Neuronal stem cell (in vitro differentiated cells): ENCODE data around the gene CDC42EP4.

Experiments
- DNase-seq: peaks from one replicate; pipeline ENCODE4 v3.0.0-alpha.2; 2013; ENCODE audit warnings: low spot score
- H2AFZ ChIP-seq: one replicate; pipeline ENCODE4 v1.6.1; 2013; ENCODE audit warnings: mild to moderate bottlenecking, low read length, inconsistent platforms
- H2AK5ac ChIP-seq: 2 replicates; pipeline ENCODE4 v1.6.1; 2013; ENCODE audit warnings: low read depth, mild to moderate bottlenecking, inconsistent platforms, low read length, moderate library complexity, mixed read lengths
- H2BK120ac ChIP-seq: 2 replicates; pipeline ENCODE4 v1.6.1; 2013; ENCODE audit warnings: low read depth, mild to moderate bottlenecking, inconsistent platforms, low read length, moderate library complexity, mixed read lengths
- H2BK12ac ChIP-seq: one replicate; pipeline ENCODE4 v1.6.1; 2013; ENCODE audit warnings: low read length, inconsistent platforms
- H2BK15ac ChIP-seq: 2 replicates; pipeline ENCODE4 v1.6.1; 2013; ENCODE audit warnings: mild to moderate bottlenecking, low read length, inconsistent platforms, mixed read lengths
- H2BK5ac ChIP-seq: one replicate; pipeline ENCODE4 v1.6.1; 2013; ENCODE audit warnings: inconsistent platforms, mild to moderate bottlenecking, low read length, moderate library complexity
- H3K14ac ChIP-seq: one replicate; pipeline ENCODE4 v1.6.1; 2013; ENCODE audit warnings: low read length, inconsistent platforms
- H3K18ac ChIP-seq: 2 replicates; pipeline ENCODE4 v1.6.1; 2013; ENCODE audit warnings: low read length, inconsistent platforms
- H3K23ac ChIP-seq: 2 replicates; pipeline ENCODE4 v1.6.1; 2013; ENCODE audit warnings: low read depth, mild to moderate bottlenecking, mixed read lengths, low read length, inconsistent platforms; ENCODE audit not compliant: poor library complexity
- H3K27ac ChIP-seq: replicated peaks from 3 replicates; pipeline ENCODE4 v1.5.1; 2013; ENCODE audit warnings: low read length, inconsistent platforms
- H3K27me3 ChIP-seq, 3 experiments: 2 replicates each; pipeline ENCODE4 v1.6.1; 2013; ENCODE audit warnings: low read length in 3 of 3, mild to moderate bottlenecking in 2 of 3, inconsistent platforms in 1 of 3, low read depth in 1 of 3, mixed read lengths in 1 of 3, moderate library complexity in 1 of 3; ENCODE audit not compliant: control insufficient read depth in 3 of 3, insufficient read depth in 3 of 3
- H3K36me3 ChIP-seq, 2 donors: replicated peaks in 1 of 2; 2 replicates each; pipeline ENCODE4 v1.6.1; 2013; ENCODE audit warnings: low read length in 2 of 2; ENCODE audit not compliant: control insufficient read depth in 2 of 2, insufficient read depth in 2 of 2
- H3K4ac ChIP-seq: 2 replicates; pipeline ENCODE4 v1.6.1; 2013; ENCODE audit warnings: inconsistent platforms, mild to moderate bottlenecking, low read length, moderate library complexity
- H3K4me1 ChIP-seq, 2 donors: 1 replicate in 1 of 2; 2 replicates in 1 of 2; pipeline ENCODE4 v1.6.1; 2013; ENCODE audit warnings: low read length in 2 of 2, low read depth in 1 of 2; ENCODE audit not compliant: control insufficient read depth in 2 of 2, insufficient read depth in 1 of 2
- H3K4me2 ChIP-seq: one replicate; pipeline ENCODE4 v1.6.1; 2013; ENCODE audit warnings: mild to moderate bottlenecking, low read length, inconsistent platforms; ENCODE audit not compliant: insufficient read depth, poor library complexity, severe bottlenecking
- H3K4me3 ChIP-seq, 2 donors: 2 replicates each; pipeline ENCODE4 v1.5.1; 2013; ENCODE audit warnings: low read length in 2 of 2, mild to moderate bottlenecking in 2 of 2, inconsistent platforms in 1 of 2, moderate library complexity in 1 of 2
- H3K79me1 ChIP-seq: one replicate; pipeline ENCODE4 v1.6.1; 2013; ENCODE audit warnings: low read depth, mild to moderate bottlenecking, inconsistent platforms, low read length, moderate library complexity
- H3K9ac ChIP-seq: one replicate; pipeline ENCODE4 v1.6.1; 2013; ENCODE audit warnings: mild to moderate bottlenecking, low read depth, low read length, inconsistent platforms; ENCODE audit not compliant: poor library complexity
- H3K9me3 ChIP-seq, 2 donors: replicated peaks in 1 of 2; 2 replicates each; pipeline versions ENCODE3 to v1.6.1; 2013; ENCODE audit warnings: low read length in 2 of 2, mild to moderate bottlenecking in 2 of 2, inconsistent platforms in 1 of 2, low read depth in 1 of 2, mixed read lengths in 1 of 2, moderate library complexity in 1 of 2; ENCODE audit not compliant: control insufficient read depth in 2 of 2, insufficient read depth in 1 of 2
- H4K8ac ChIP-seq: one replicate; pipeline ENCODE4 v1.6.1; 2013; ENCODE audit warnings: low read depth, mild to moderate bottlenecking, inconsistent platforms, low read length, moderate library complexity
- H4K91ac ChIP-seq: one replicate; pipeline ENCODE4 v1.6.1; 2013; ENCODE audit warnings: low read length, low read depth, mild to moderate bottlenecking, inconsistent platforms; ENCODE audit not compliant: poor library complexity
- WGBS, 2 donors: extraction: QIAGEN DNeasy Blood & Tissue Kit; methylation state at CpG; one replicate each; pipeline ENCODE4 v1.1.7; 2013; ENCODE audit warnings: missing lambda C conversion rate in 2 of 2, mixed read lengths in 1 of 2; ENCODE audit not compliant: insufficient read length in 2 of 2, insufficient replicate concordance in 1 of 2; ENCODE audit errors: extremely low coverage in 2 of 2; 5-methylcytosine and 5-hydroxymethylcytosine counted together

The CDC42EP4 gene

GRCh38 chr17:73267648-73268537 is 43.9 kb downstream of the CDC42EP4 start:
- H2BK12ac ChIP-seq = no peak overlapping the region
- H3K4ac ChIP-seq = no peak overlapping the region
- H3K18ac ChIP-seq = peak overlapping the region; percentile 82
- H2BK15ac ChIP-seq = peak overlapping the region; percentile 92
- no peaks in the 10 kb centered on the region for H3K79me1 ChIP-seq
- no peak overlapping the region for H4K8ac ChIP-seq
- H3K27me3 ChIP-seq = no peaks in the 10 kb centered on the region
- peak overlapping the region; percentile 43 for H2BK5ac ChIP-seq
- no peak overlapping the region for H4K91ac ChIP-seq
- no peak overlapping the region for H3K4me3 ChIP-seq
- peaks cover 13 to 15% of the 10 kb centered on the region in 2 donors for H3K4me1 ChIP-seq
- no peak overlapping the region for H3K23ac ChIP-seq
- H3K9ac ChIP-seq = no peak overlapping the region
- no peak for DNase-seq
- peaks cover 0 to 3% of the 10 kb centered on the region in 2 donors for H3K9me3 ChIP-seq
- WGBS, 2 donors = no CpG with 5 or more reads among the region's 11 CpGs
- H2BK120ac ChIP-seq = no peak overlapping the region
- H3K4me2 ChIP-seq = no peak overlapping the region
- no peak overlapping the region for H2AFZ ChIP-seq
- peak overlapping the region; percentile 90 for H2AK5ac ChIP-seq
- H3K27ac ChIP-seq = no peak overlapping the region
- no peak overlapping the region for H3K14ac ChIP-seq
- no peaks in the 10 kb centered on the region for H3K36me3 ChIP-seq

- no peak overlapping the region for H3K9ac ChIP-seq
- no peak overlapping the region for H3K14ac ChIP-seq
- H4K91ac ChIP-seq = no peak overlapping the region
- H3K27me3 ChIP-seq = no peaks in the 10 kb centered on the region
- no peak overlapping the region for H2BK12ac ChIP-seq
- no peak overlapping the region for H3K4me2 ChIP-seq
- H3K4ac ChIP-seq = no peak overlapping the region
- H3K18ac ChIP-seq = peak overlapping the region; percentile 49
- no CpG with 5 or more reads among the region's 11 CpGs for WGBS, 2 donors
- no peaks in the 10 kb centered on the region for H3K79me1 ChIP-seq
- peaks cover 24% of the 10 kb centered on the region in 2 donors for H3K4me1 ChIP-seq
- H4K8ac ChIP-seq = no peak overlapping the region
- no peak overlapping the region for H2AK5ac ChIP-seq
- no peak overlapping the region for H3K4me3 ChIP-seq
- H3K36me3 ChIP-seq = no peaks in the 10 kb centered on the region
- H3K27ac ChIP-seq = no peak overlapping the region
- no peak overlapping the region for H3K23ac ChIP-seq
- H2BK5ac ChIP-seq = no peak overlapping the region
- H2BK15ac ChIP-seq = no peak overlapping the region
- H3K9me3 ChIP-seq = peaks cover 0 to 3% of the 10 kb centered on the region in 2 donors
- H2BK120ac ChIP-seq = no peak overlapping the region
- H2AFZ ChIP-seq = no peak overlapping the region
- no peak for DNase-seq
These were observed 45.0 kb downstream of the CDC42EP4 start for GRCh38 chr17:73266796-73267195.

- Histone ChIP-seq H2BK15ac (no peak overlapping the region), H2BK5ac (no peak overlapping the region), H3K23ac (no peak overlapping the region), H3K79me1 (no peaks in the 10 kb centered on the region), H3K18ac (no peak overlapping the region), H2AFZ (no peak overlapping the region), H3K4me1 (peaks cover 27% of the 10 kb centered on the region in 2 donors), H4K91ac (no peak overlapping the region), H4K8ac (no peak overlapping the region), H3K36me3 (no peaks in the 10 kb centered on the region), H2AK5ac (peak overlapping the region; percentile 42), H3K4ac (no peak overlapping the region), H3K9ac (no peak overlapping the region), H3K9me3 (peaks cover 0 to 3% of the 10 kb centered on the region in 2 donors), H3K14ac (no peak overlapping the region), H3K4me2 (no peak overlapping the region), H3K27me3 (no peaks in the 10 kb centered on the region), H3K4me3 (no peak overlapping the region), H2BK12ac (no peak overlapping the region), H2BK120ac (no peak overlapping the region), H3K27ac (no peak overlapping the region)
- no CpG with 5 or more reads among the region's 24 CpGs for WGBS, 2 donors
- no peak for DNase-seq
These were observed 45.9 kb downstream of the CDC42EP4 start for GRCh38 chr17:73265646-73266640.
